ENCODE data around the gene SRPK3.
A peak's percentile ranks its signal among the peaks of the same experiment; 100 is the strongest.
"Not testable (repeated sequence)": the region's sequence is repeated elsewhere in the genome, so short reads cannot be mapped to it uniquely, and the experiment has no call there.

Gene SRPK3

DNA sequence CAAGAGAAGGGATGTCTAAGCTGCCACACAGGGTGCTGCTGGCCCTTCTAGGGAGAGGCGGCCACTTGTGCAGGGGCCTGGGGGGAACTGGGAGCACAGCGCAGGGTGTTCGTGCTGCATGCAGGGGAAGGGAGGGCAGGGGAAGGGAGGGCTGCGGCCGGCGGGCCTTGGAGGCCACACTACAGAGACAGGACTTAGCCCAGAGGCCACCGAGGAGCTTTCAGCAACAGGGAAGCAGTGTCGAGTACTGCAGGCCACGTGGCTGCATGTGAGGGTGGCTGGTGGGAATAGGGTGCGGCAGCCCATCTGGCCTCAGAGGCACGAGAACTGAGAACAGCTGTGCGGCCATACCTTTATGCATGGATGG is 35.8 kb upstream of the SRPK3 start:
- not testable (repeated sequence) for DNase-seq (ENCODE audit: low read depth)

DNA sequence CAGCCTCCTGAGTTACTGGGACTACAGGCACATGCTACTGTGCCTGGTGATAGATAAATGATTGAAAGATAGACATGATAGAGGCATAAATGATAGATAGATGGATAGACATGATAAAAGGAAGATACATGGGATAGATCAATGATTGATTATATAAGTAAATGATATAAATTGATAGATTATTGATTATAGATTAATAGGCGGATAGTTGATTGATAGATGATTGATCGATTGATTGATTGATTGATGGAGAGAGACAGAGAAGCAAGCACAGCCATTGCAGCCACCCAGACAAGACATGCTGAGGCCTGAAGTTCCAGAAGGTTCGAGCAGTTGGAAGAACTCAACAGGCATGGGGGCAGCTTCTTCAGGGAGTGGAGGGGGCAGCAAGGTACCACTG is 34.5 kb upstream of the SRPK3 start:
- DNase-seq (ENCODE audit: low read depth), result no peak

DNA sequence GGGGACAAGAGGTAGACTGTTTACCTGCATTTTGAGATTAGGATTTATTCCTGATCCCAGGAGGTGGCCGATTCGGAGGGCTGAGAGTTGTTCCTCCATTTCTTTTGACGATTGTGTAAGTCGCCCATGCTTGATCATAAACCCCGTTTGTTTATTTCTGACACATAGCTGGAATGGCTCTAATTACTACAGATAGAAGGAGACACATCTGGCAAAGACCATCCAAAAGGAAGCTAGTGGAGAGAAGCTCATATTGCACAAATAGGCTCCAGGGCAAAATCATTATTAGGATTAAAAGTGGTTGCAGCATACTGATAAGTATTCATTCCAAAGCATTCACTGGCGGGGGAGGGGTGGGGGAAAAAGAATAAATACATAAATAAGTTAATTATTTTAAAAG is 33.9 kb upstream of the SRPK3 start:
- DNase-seq (ENCODE audit: low read depth), result not testable (repeated sequence)

DNA sequence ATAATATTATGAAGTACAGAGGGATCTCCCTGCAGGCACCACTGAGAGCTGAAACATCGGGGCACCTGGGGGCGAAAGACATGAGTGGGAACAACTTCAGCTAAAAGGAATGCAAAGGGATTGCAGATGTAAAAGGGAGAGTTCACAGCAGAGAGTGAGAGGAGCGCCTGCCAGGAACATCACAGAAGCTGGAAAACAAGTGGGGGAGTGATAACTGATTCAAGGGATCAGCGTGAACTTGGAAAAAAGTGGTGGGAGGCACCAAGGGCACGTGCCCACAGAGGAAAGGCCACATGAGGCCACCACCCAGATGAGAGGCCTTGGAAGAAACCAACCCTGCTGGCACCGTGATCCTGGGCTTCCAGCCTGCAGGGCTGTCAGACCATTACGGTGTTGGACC is 31.8 kb upstream of the SRPK3 start:
- not testable (repeated sequence) for DNase-seq (ENCODE audit: low read depth)

DNA sequence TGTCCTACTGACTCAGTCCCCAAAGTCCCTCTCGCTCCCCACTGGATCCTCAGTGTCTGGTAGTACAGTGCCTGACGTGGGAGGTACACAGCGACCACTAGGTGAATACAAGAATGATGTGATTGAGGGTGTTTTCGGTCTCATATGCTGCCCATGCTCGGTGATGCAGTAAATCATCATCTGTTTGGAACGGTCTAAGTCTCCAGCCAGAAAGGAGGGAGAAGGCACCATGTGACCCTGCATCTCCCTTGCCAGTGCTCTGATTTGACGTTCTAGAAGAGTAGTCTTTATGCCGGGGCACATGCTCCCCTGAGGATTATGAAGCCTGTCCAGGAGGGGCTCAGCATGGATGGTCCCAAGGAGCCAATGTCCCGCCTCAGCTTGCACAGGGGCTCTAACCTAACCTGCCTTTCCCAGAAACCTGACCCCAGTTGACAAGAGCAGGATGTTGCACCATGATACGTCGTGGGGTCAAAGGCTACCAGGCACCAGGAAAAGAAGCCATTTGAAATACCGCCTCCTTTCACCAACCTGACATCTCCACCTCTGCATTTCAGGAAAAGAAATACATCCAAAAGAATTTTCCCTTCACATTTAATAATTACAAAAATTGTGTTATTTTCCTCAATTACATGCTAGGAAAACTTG is 30.6 kb upstream of the SRPK3 start:
- no peak for DNase-seq (ENCODE audit: low read depth)

DNA sequence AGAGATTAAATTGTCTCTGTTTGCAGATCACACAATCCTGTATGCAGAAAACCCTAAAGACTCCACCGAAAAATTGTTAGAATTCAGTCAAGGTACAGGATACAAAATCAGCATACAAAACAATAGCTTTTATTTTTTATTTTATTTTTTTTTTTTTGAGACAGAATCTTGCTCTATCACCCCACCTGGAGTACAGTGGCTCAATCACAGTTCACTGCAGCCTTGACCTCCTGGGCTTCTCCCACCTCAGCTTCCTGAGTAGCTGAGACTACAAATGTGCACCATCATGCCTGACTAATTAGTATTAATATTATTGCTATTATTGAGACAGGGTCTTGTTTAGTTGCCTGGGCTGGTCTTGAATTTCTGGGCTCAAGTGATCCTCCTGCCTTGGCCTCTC is 25.7 kb upstream of the SRPK3 start:
- no peak for DNase-seq (ENCODE audit: low read depth)

DNA sequence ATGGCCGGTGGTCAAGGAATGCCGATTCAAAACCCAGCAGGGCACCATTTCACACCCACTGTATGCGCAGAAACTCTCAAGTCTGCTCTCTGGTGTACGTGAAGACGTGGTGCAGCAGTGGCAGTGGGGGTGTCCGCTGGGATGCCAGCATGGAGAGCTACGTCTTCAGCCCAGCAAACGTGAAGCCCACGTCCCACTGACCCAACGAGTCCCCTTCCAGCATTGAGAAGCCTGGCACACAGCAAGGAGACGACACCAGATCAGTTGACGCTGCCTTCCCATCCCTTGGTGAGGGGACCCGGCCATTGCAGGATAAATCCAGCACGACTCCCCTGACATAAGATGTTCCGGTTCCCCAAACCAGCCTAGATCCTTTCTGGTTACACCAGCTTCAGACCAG is 19.0 kb upstream of the SRPK3 start:
- no peak for DNase-seq (ENCODE audit: low read depth)

DNA sequence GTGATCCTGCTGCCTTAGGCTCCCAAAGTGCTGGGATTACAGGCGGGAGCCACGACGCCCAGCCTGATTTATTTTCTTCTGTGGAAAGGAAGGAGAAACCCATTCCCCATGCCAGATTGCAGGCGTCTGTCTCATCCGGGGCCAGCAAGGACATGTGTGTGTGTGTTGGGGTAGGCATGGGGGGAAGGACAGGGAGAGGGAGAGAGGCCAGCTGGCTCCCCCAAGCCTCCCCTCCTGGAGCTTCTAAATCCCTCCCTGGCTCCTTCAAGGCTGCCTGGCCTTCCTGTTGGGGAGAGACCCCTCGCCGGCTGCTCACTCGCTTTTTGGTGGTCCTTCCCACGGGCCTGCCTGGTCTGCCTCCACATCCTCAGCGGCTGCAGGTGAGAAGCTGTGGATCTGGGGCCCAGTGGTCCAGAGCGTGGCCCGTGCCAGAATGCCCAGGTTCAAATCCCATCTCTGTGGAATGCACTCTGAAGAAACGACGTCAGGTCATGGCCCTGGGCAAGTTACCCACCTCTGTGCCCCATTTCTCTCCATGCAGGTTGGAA is 18.1 kb upstream of the SRPK3 start:
- no peak for DNase-seq (ENCODE audit: low read depth)

DNA sequence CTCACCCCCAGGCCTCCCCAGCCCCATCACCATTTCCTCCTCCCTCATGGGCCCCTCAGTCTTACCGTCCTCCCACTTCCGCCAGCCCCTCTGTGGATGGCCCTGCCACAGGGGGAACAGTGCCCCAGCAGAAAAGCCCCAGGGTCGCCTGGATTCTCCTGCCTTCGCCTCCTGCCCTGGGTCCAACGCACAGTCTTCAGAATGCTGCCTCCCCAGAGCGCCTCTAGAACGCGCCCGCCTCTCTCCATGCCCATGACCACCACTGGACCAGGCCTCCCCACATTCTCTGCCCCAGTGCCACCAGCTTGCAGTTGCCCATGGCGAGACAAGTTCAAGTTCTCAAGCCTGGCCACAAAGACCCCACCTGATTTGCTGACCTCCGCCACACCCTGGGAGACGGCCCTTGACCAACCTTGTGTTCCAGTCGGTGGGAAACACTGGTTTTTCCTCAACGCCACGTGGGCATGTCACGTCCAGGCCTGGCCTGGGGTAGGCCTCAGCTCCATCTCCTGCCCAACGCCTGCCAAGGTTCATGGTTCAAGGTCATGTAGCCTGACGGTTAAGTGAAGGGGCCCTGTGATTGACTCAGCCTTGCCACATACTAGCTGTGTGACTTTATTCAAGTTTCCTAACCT is 17.4 kb upstream of the SRPK3 start:
- DNase-seq (ENCODE audit: low read depth), result no peak

DNA sequence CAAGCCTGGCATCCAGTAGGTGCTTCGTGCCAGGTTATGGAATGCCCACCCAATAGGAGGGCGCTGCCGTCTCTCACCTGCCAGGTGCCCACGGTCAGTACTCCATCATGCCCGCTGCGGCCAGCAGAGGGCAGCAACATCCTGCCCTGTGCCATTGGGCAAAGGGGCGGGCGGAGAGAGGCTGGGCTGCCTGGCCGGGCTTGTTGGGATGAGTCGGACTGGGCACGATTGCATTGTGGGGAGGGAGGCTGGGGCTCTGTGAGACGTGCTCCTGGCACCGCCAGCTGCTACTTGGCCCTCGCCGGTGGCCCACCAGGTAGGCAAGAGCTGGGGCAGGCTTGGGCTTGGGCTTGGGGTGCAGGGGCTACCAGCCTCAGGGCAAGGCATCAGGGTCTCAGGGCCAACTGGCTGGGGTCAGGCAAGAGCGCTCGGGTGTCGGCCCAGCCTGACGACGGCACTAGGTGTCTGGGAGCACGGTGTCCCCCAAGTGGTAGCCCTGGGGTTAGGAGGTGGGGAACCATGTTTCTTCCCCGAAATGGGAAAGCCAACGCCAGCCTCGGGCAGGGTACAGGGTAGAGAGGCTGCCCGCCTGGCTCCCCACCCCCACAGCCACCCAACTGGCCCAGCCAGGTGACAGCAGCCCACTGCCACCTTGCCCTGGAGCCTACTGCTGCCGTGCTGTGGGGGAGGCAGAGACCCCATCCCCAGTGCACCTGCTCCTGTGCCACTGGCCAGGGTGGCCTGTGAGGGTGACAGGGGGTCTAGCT is 16.7 kb upstream of the SRPK3 start, which contains the start of gene PLXNB3:
TSS of gene PLXNB3 (plus strand) at position 261 of the 767 bp plus-strand sequence. CDS start 1,287 bp downstream, outside the sequence.
- DNase-seq (ENCODE audit: low read depth), result peak; percentile 58

DNA sequence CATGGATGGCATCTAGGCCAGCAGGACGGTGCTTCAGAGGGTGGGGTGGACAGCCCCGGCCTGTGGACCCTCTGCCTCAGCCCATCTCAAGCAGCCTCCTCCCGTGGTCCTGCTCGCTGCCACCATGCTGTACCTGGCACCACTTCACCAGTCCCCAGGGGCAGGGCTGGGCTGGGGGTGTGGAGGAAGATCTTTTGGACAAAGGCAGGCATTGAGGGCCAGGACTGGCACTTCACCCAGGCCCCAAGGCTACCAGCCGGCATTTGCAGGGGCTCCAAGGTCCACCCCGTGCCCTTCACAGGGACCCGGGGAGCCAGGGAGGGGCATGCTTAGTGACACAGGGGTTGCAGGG is 16.1 kb upstream of the SRPK3 start:
- no peak for DNase-seq (ENCODE audit: low read depth)

DNA sequence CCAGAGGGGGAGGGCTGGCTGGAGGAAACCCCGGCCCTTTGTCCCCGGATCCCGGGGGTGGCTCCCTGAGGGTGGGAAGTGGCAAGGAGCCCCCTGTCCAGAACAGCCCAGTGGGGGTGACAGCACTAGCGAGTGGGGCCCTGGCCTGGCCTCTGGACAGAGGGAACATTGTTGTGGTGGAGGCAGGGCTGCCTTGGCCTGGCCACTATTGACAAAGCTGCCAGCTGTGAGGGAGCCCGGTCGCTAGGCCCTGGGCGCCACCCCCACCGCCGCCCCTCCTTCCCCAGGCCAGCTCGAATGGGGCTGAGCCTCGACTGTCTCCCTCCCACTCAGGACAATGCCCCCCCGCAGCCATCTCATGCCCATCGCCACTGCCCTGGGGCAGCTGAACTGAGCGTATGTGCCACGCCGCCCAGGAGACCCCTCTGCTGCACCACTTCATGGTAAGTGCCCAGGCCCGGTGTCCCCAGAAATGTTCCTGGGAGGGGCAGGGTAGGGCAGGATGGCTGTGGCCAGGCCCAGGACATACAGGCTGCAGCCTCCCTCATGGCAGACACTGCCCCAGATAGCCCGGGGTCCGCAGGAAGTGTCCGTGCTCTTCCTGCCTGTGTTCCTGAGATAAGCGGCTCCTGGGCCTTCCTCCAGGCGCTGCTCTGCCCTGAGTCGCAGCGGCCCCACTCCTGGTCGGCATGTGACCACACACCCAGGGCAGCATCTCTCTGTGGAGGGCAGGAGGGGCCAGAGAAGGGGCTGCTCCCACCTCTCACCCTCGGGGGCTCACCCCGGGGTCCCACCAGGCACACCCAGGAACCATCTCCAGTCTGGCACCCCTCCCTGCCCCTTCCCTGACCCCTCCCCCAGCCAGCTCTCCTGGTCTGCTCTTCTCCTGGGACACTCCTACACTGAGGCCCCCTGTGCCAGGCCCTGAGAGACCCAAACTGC is 15.4 kb upstream of the SRPK3 start:
- no peak for DNase-seq (ENCODE audit: low read depth)

DNA sequence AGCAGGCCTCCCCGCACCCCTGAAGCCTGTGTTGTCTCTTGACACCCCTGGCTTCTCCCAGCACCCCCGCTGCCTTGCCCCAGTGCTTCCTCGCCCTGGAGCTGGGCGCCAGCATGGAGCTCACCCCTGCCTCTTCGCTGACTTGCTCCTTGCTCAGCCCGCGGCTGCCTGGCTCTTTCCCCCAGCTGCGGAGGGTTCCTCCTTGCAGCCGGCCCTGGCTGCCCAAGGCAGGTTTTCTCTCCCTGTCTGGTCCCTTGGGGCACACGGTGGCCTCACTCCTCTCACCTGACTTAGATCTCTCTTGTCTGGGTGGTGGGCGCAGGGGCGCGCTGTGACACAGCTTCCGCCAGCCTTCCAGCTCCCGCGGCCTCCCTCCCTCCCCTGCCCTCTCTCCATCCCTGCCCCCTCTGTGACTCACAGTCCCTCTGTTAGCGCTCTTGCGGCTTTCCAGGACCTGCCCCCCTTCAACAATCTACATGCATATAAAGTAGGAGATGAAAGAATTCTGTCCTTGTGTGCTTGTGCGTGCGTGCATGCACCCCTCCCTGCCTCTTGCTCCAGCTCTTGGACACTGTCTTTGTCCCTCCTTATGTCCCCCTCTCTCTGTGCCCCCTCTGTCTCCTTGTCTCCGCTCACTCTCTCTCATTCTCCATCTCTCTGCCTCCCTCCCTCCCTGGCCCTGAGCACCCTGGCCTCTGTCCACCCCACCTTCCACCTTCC is 14.6 kb upstream of the SRPK3 start:
- peak; percentile 13 for DNase-seq (ENCODE audit: low read depth)

DNA sequence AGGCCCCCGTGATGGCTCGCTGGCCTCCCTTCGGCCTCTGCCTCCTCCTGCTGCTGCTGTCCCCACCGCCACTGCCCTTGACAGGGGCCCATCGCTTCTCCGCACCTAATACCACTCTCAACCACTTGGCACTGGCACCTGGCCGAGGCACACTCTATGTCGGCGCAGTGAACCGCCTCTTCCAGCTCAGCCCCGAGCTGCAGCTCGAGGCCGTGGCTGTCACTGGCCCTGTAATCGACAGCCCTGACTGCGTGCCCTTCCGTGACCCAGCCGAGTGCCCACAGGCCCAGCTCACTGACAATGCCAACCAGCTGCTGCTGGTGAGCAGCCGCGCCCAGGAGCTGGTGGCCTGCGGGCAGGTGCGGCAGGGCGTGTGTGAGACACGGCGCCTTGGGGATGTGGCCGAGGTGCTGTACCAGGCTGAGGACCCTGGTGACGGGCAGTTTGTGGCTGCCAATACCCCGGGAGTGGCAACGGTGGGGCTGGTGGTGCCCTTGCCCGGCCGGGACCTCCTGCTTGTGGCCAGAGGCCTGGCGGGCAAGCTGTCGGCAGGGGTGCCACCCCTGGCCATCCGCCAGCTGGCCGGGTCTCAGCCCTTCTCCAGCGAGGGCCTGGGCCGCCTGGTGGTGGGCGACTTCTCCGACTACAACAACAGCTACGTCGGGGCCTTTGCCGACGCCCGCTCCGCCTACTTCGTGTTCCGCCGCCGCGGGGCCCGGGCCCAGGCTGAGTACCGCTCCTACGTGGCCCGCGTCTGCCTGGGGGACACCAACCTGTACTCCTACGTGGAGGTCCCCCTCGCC is 13.8 kb upstream of the SRPK3 start:
- no peak for DNase-seq (ENCODE audit: low read depth)

DNA sequence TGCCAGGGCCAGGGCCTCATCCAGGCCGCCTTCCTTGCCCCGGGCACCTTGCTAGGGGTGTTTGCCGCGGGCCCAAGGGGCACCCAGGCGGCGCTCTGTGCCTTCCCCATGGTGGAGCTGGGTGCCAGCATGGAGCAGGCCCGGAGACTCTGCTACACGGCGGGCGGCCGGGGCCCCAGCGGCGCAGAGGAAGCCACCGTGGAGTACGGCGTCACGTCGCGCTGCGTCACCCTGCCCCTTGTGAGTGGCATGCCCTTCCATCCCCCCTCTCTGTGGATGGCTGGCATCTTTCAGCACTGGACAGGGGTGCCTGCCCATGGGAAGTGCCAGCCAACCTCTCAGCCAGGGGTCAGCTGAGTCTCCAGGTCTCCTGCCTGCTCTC is 13.2 kb upstream of the SRPK3 start:
- DNase-seq (ENCODE audit: low read depth), result no peak

DNA sequence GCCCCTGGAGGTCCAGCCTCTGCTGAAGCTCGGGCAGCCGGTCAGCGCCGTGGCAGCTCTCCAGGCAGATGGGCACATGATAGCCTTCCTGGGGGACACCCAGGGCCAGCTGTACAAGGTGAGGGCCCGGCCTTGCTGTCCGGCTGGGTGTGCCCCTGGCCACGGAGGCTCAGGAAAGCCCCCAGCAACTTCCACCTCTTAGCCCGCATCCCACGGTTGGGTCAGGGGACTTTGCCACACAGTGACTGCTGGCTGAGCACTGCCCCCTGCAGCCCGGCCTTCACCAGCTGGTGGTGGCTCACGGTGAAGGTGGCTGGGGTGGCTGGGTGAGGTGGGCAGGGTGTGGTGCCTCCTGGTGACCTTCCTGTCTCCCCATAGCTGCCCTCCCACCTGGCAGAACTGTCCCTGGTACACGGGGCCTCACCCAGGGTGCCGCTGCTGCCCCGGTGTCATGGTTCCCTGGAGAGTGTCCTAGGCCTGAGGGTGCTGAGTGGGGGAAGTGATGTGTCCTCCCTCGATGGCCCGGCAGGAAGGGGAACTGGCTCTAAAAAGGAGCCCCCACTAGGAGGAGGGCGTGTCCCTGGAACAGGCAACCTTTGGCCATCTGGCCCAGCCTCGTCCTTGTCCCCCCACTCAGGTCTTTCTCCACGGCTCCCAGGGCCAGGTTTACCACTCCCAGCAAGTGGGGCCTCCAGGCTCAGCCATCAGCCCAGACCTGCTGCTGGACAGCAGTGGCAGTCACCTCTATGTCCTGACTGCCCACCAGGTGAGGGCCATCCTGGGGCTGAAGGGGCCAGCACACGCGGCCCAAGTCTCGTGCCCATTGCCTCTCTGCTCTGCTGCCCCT is 12.3 kb upstream of the SRPK3 start:
- DNase-seq (ENCODE audit: low read depth), result no peak

DNA sequence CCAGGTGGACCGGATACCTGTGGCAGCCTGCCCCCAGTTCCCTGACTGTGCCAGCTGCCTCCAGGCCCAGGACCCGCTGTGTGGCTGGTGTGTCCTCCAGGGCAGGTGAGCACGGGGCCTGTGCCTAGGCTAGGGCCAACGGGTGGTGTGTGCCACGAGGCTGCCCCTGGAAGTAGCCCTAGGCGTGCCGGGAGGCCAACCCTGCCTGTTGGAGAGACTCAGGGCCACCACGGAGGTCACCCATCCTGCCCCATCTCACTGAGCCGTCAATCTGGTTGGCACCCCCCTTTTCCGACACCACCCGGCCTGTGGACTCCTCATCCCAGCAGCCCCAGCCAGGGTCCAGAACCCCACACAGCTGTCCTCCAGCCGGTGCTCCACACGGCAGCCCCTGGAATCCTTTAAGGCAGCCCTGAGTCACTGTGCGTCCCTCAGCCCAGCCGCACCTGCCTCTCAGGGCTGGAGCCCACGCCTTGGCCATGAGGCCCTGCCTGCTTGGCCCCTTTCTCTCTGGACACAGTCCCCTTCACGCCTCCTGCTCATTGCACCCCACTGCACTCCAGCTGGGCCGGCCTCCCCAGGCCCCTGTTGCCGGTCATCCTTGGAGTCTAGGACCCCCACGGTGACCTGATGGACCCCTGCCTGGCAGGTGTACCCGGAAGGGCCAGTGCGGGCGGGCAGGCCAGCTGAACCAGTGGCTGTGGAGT is 11.5 kb upstream of the SRPK3 start:
- DNase-seq (ENCODE audit: low read depth), result no peak

DNA sequence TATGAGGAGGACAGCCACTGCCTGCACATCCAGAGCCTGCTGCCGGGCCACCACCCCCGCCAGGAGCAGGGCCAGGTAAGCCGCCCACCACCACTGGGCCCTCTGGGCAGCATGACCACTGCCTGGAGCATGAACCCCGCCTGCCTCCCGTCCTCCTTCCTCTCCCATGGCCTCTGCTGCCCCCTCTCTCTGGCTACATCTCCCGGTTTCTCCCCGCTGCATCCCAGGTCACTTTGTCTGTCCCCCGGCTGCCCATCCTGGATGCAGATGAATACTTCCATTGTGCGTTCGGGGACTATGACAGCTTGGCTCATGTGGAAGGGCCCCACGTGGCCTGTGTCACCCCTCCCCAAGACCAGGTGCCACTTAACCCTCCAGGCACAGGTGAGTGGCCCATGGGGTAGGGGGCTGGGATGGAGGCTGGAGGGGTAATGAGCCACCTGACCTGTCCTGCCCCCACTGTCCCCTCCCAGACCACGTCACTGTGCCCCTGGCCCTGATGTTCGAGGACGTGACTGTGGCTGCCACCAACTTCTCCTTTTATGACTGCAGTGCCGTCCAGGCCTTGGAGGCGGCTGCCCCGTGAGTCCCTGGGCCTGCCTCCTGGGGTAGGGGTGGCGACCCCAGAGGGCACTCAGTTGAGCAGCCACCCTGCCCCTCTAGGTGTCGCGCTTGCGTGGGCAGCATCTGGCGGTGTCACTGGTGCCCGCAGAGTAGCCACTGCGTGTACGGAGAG is 10.8 kb upstream of the SRPK3 start:
- DNase-seq (ENCODE audit: low read depth), result no peak
